H1 (cell line): ENCODE data around the gene OR52N5. TPM values are rescaled to one million over a fixed set of nuclear protein-coding genes. Genes with fewer than 3 reads are reported as not detected.

Source experiments
- ATF2 ChIP-seq: IDR thresholded peaks from 2 replicates; pipeline ENCODE4 v1.6.1; 2012; ENCODE audit warnings: low read length, inconsistent platforms
- ATF3 ChIP-seq: IDR thresholded peaks from 2 replicates; pipeline ENCODE4 v1.6.1; 2011; ENCODE audit warnings: low read depth, mild to moderate bottlenecking, low read length; ENCODE audit not compliant: insufficient read depth
- BRCA1 ChIP-seq: IDR thresholded peaks from 2 replicates; pipeline ENCODE4 v1.6.1; 2012; ENCODE audit warnings: low read depth, low read length, improper control_type of control experiment
- CBX8 ChIP-seq: fragments of 300-800, 300-1000 bp; sonication (generic); IDR thresholded peaks from 2 replicates; pipeline ENCODE4 v1.7.1; 2016; ENCODE audit warnings: low read depth, low read length, borderline replicate concordance
- CHD1 ChIP-seq: IDR thresholded peaks from 2 replicates; pipeline ENCODE4 v1.6.1; 2012; ENCODE audit warnings: low read depth, low read length, improper control_type of control experiment
- EGR1 ChIP-seq: IDR thresholded peaks from 2 replicates; pipeline ENCODE4 v1.6.1; 2011; ENCODE audit warnings: low read depth, low read length, borderline replicate concordance
- EP300 ChIP-seq, 2 experiments: IDR thresholded peaks; 1 replicate in 1 of 2; 2 replicates in 1 of 2; pipeline ENCODE4 v1.6.1; 2011 to 2012; ENCODE audit warnings: low read depth in 2 of 2, low read length in 2 of 2, mild to moderate bottlenecking in 2 of 2, borderline replicate concordance in 1 of 2, inconsistent platforms in 1 of 2, moderate library complexity in 1 of 2
- FOSL1 ChIP-seq: IDR thresholded peaks from 2 replicates; pipeline ENCODE4 v1.6.1; 2011; ENCODE audit warnings: mild to moderate bottlenecking, low read depth, low read length, moderate library complexity; ENCODE audit not compliant: insufficient read depth
- JUND ChIP-seq: IDR thresholded peaks from 2 replicates; pipeline ENCODE4 v1.6.1; 2011; ENCODE audit warnings: mild to moderate bottlenecking, improper control_type of control experiment, low read length
- KDM1A ChIP-seq: fragments of 200-600, 300-600 bp; sonication (generic); IDR thresholded peaks from 2 replicates; pipeline ENCODE4 v1.7.1; 2016; ENCODE audit warnings: mild to moderate bottlenecking, low read length, borderline replicate concordance
- KDM4A ChIP-seq: IDR thresholded peaks from one replicate; pipeline ENCODE4 v1.7.1; 2012; ENCODE audit warnings: low read depth, mild to moderate bottlenecking, moderate library complexity, low read length, inconsistent platforms; ENCODE audit not compliant: severe bottlenecking
- KDM5A ChIP-seq: fragments of 200-600 bp; IDR thresholded peaks from 2 replicates; pipeline ENCODE4 v1.7.1; 2012; ENCODE audit warnings: mild to moderate bottlenecking, low read length, inconsistent platforms, mixed read lengths
- MAFK ChIP-seq: IDR thresholded peaks from 2 replicates; pipeline ENCODE4 v1.6.1; 2012; ENCODE audit warnings: low read depth, mild to moderate bottlenecking, improper control_type of control experiment, low read length
- MAX ChIP-seq: IDR thresholded peaks from 2 replicates; pipeline ENCODE4 v1.6.1; 2012; ENCODE audit warnings: inconsistent platforms
- PHF8 ChIP-seq: fragments of 200-600 bp; sonication (generic); conservative IDR thresholded peaks from 2 replicates; pipeline ENCODE4 v1.7.1; 2012; ENCODE audit warnings: low read depth, mild to moderate bottlenecking, inconsistent platforms, low read length, moderate library complexity
- POLR2A ChIP-seq, 2 experiments: IDR thresholded peaks; 1 replicate in 1 of 2; 2 replicates in 1 of 2; pipeline ENCODE4 v1.6.1; 2011; ENCODE audit warnings: low read depth in 2 of 2, low read length in 2 of 2, mild to moderate bottlenecking in 2 of 2; ENCODE audit errors: control extremely low read depth in 1 of 2
- POU5F1 ChIP-seq: IDR thresholded peaks from 2 replicates; pipeline ENCODE4 v1.6.1; 2011; ENCODE audit warnings: low read depth, mild to moderate bottlenecking, low read length, moderate library complexity
- SAP30 ChIP-seq: fragments of 300-600 bp; sonication (generic); IDR thresholded peaks from 2 replicates; pipeline ENCODE4 v1.7.1; 2012; ENCODE audit warnings: low read length, moderate library complexity, mild to moderate bottlenecking, inconsistent platforms; ENCODE audit not compliant: insufficient read depth, insufficient replicate concordance
- SIN3A ChIP-seq, 2 experiments: IDR thresholded peaks in 1 of 2; conservative IDR thresholded peaks in 1 of 2; 2 replicates each; pipeline ENCODE4 v1.6.1; 2011 to 2012; ENCODE audit warnings: low read length in 2 of 2, improper control_type of control experiment in 1 of 2, low read depth in 1 of 2, mild to moderate bottlenecking in 1 of 2
- SP4 ChIP-seq: IDR thresholded peaks from 2 replicates; pipeline ENCODE4 v1.6.1; 2012; ENCODE audit warnings: low read length, inconsistent platforms
- TAF1 ChIP-seq: IDR thresholded peaks from 2 replicates; pipeline ENCODE4 v1.6.1; 2011; ENCODE audit warnings: mild to moderate bottlenecking, low read depth, low read length
- TEAD4 ChIP-seq: IDR thresholded peaks from 2 replicates; pipeline ENCODE4 v1.6.1; 2012; ENCODE audit warnings: low read depth, low read length, inconsistent platforms, mixed read lengths
- YY1 ChIP-seq: IDR thresholded peaks from 2 replicates; pipeline ENCODE4 v1.6.1; 2011; ENCODE audit warnings: low read depth, mild to moderate bottlenecking, low read length
- polyA plus RNA-seq, 7 experiments: library from polyadenylated mRNA; depleted of rRNA in 3 of 7; stranded (reverse) in 5 of 7; unstranded in 2 of 7; fragments of >200 nt in 5 of 7; fragments of 200-250 nt in 2 of 7; gene quantifications; 1 replicate in 5 of 7; 2 replicates in 1 of 7; 4 replicates in 1 of 7; pipeline versions ENCODE4 v1.2.1 to v1.2.3, GENCODE V29; 2011 to 2013; ENCODE audit warnings: missing spikeins in 2 of 7, mixed read lengths in 2 of 7
- total RNA-seq: library from RNA; stranded (reverse); fragmentation: NEBNext Ultra II Directional; extraction: Animal tissue kit (Norgen Biotek cat#: 25700); gene quantifications from 2 replicates; pipeline ENCODE4 v1.2.1, GENCODE V29; 2021

OR52N5 gene
- total and polyA plus RNA-seq, 2 of the 8 experiments (the other 6 are each of a cell fraction or from before 2014, with no cell fraction given), result 0.12 TPM; not detected in 1

- TF ChIP-seq EP300 (IDR thresholded peaks at IDR 0.05; ENCODE audit: borderline replicate concordance in 1 of 2, low read depth in 2 of 2, low read length in 2 of 2), result no peak
- TF ChIP-seq PHF8, result peak; percentile 44; the same call in 1 of the 2 replicates
- TF ChIP-seq SAP30, result no peak
- TF ChIP-seq TAF1, result peak; percentile 44; the same call in 1 of the 2 replicates
- no peak for TF ChIP-seq ATF3
- TF ChIP-seq FOSL1, result no peak
- TF ChIP-seq EGR1, result no peak
- no peak for TF ChIP-seq ATF2
- no peak for TF ChIP-seq CBX8
- TF ChIP-seq TEAD4, result no peak
- no peak for TF ChIP-seq SIN3A (conservative IDR thresholded peaks at IDR 0.05 in 1 of 2, IDR thresholded peaks at IDR 0.05 in 1 of 2; ENCODE audit: low read depth in 1 of 2, low read length in 2 of 2)
- no peak for TF ChIP-seq SP4
- TF ChIP-seq POU5F1, result no peak
- no peak for TF ChIP-seq BRCA1
- TF ChIP-seq YY1, result no peak
- no peak for TF ChIP-seq KDM1A
- TF ChIP-seq POLR2A (IDR thresholded peaks at IDR 0.05; ENCODE audit: control extremely low read depth in 1 of 2, low read depth in 2 of 2, low read length in 2 of 2), result no peak
- no peak for TF ChIP-seq MAFK
- no peak; the same call in 1 of the 2 replicates for TF ChIP-seq MAX
- TF ChIP-seq KDM4A, result peak; percentile 62
- peak; percentile 95 for TF ChIP-seq KDM5A
- no peak for TF ChIP-seq JUND
- TF ChIP-seq CHD1, result no peak
Measured at GRCh38 chr11:5808500-5809121, 25.5 kb upstream of the OR52N5 start, which contains the start of gene OR52N2 (continued).
